ENCODE data around the gene METTL27. TPM values are rescaled to one million over a fixed set of nuclear protein-coding genes. Genes with fewer than 3 reads are reported as not detected.
A peak's percentile ranks its signal among the peaks of the same experiment; 100 is the strongest.
"Not testable (repeated sequence)": the region's sequence is repeated elsewhere in the genome, so short reads cannot be mapped to it uniquely, and the experiment has no call there.

The METTL27 gene
- total RNA-seq, 4 donors from 2014 or later, result 0.36 to 1.5 (median 0.53) TPM

DNA sequence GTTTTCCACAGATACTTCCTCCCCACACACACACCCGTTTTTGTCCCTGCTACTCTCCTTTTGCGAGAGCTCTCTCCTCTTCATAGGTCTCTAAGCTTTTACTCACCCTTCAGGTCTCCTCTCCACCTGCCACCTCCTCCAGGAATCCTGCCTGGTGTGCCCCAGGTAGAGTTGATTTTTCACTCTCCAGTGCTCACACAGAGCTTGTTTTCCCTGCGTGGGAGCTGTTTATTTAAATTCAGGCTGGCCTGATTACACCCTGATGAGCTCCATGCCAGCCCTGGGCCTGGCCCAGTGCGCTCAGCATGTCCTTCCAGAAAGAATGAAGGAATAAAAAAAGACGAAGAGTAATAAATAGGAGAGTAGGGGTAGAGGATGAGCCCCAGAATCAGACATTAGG is 19.1 kb downstream of the METTL27 start:
- TF ChIP-seq POLR2A (IDR thresholded peaks at IDR 0.05), result no peak
- TF ChIP-seq, protein P1, sequence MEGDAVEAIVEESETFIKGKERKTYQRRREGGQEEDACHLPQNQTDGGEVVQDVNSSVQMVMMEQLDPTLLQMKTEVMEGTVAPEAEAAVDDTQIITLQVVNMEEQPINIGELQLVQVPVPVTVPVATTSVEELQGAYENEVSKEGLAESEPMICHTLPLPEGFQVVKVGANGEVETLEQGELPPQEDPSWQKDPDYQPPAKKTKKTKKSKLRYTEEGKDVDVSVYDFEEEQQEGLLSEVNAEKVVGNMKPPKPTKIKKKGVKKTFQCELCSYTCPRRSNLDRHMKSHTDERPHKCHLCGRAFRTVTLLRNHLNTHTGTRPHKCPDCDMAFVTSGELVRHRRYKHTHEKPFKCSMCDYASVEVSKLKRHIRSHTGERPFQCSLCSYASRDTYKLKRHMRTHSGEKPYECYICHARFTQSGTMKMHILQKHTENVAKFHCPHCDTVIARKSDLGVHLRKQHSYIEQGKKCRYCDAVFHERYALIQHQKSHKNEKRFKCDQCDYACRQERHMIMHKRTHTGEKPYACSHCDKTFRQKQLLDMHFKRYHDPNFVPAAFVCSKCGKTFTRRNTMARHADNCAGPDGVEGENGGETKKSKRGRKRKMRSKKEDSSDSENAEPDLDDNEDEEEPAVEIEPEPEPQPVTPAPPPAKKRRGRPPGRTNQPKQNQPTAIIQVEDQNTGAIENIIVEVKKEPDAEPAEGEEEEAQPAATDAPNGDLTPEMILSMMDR (IDR thresholded peaks at IDR 0.05 in 4 of 5, conservative IDR thresholded peaks at IDR 0.05 in 1 of 5), result no peak
- H3K4me1 ChIP-seq, result peaks cover 2 to 10% of the 10 kb centered on the region in 2 donors
- H3K36me3 ChIP-seq, result no peaks in the 10 kb centered on the region
- intact Hi-C loops (cut with DNase I; ENCODE audit: low total_unique reads) (no loop called here), in situ Hi-C loops (cut with MboI; ENCODE audit: low sequenced_read_pairs in 4 of 4) (no loop called here)
- no peak overlapping the region for H3K4me3 ChIP-seq
- ATAC-seq (no peak), DNase-seq (no peak)
- no peaks in the 10 kb centered on the region for H3K9me3 ChIP-seq
- no peaks in the 10 kb centered on the region for H3K27me3 ChIP-seq
- no peak overlapping the region for H3K27ac ChIP-seq

DNA sequence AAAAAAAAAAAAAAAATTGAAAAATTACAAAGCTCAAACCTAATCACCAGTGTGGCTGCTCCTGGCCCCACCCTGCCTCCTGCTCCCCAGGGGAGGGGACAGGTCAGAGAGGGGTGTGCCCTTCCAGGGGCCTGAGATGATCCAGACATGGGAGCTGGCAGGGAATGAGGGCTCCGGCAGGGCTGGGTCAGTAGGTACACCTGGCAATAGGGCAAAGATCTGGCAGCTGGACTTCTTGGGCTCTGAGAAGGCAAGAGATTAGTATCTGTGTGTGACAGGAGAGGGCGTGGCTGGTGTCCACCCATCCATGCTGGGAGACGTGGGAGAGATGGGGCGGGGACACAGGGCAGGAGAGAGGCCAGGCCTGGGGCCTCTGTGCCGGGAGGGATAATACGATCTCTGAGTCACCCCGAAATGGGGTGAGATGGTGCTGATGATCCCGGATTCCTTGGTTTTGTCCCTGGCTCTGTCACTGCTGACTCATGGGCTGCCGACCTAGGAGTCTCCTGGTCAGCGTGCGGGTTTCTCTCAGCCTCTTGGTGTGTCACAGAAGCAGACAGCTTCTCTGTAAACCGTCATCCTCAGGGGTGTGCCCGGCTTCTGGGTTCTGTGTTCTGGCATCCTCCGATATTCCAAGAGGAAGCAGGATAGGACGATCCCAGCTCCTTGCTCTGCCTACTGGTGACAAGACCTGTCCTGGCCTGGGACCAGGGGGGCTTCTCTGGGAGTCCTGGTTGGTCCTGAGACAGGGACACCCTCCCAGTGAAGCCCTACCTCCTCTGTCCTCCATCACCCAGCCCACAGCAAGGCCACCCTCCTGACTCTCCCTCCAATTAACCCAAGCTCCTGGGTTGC is 19.8 kb downstream of the METTL27 start:
- intact Hi-C loops (cut with DNase I; ENCODE audit: low total_unique reads), result no loop called here
- H3K9me3 ChIP-seq, result no peaks in the 10 kb centered on the region
- H3K27ac ChIP-seq, result no peak overlapping the region
- DNase-seq (peak in 1 of 2 donors; percentile 53), ATAC-seq (peak; percentile 44 to 48)
- no peaks in the 10 kb centered on the region for H3K27me3 ChIP-seq
- H3K36me3 ChIP-seq, result no peaks in the 10 kb centered on the region
- no peak overlapping the region for H3K4me3 ChIP-seq
- peaks cover 0 to 7% of the 10 kb centered on the region in 2 donors for H3K4me1 ChIP-seq
- no peak for TF ChIP-seq POLR2A (IDR thresholded peaks at IDR 0.05)
- in situ Hi-C loops (cut with MboI; ENCODE audit: low sequenced_read_pairs in 4 of 4), result no loop called here

DNA sequence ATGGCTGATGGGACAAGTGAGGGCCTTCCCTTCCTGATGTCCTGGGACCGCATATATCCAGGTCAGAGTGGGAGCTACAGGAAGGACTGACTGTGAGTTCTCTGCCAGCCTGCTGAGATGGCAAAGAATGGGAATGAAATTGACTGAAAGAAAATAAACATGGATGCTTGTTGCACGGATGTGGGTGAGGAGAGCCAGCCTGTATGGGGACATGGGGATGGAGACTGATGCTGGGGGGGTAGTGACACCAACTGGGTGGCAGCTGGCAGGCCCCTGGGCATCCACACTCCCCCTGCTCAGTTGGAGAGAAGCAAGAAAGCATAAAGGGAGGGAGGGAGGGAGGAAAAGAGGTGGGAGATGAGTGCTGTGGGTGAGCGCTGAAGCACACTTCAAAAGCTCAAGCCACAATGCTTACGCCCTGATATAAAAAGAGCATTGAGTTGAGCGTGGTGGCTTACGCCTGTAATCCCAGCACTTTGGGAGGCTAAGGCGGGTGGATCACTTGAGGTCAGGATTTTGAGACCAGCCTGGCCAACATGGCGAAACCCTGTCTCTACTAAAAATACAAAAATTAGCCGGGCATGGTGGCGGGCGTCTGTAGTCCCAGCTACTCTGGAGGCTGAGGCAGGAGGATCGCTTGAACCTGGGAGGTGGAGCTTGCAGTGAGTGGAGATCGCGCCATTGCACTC is 20.6 kb downstream of the METTL27 start:
- H3K36me3 ChIP-seq; DNase-seq; H3K27me3 ChIP-seq; intact Hi-C loops (cut with DNase I; ENCODE audit: low total_unique reads); ATAC-seq; H3K27ac ChIP-seq; H3K4me3 ChIP-seq; H3K9me3 ChIP-seq; H3K4me1 ChIP-seq; in situ Hi-C loops (cut with MboI; ENCODE audit: low sequenced_read_pairs in 4 of 4): not testable (repeated sequence)

DNA sequence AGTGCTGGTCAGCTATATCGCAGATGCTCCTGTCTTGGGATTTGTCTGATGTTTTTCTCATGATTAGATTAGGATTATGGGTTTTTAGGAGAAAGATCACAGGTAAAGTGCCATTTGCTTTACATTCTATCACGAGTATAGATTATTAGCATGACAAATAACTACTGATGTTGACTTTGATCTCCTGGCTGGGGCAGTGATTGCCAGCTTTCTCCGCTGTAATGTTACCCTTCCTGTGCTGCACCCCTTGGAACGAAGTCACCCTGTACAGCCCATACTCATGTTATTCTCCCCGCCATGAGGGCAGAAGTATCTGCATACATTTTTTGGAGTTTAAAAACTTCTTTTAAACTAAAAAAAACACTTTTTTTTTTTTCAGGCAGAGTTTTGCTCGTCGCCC is 22.3 kb downstream of the METTL27 start:
- Histone ChIP-seq H3K36me3 (no peaks in the 10 kb centered on the region), H3K9me3 (no peaks in the 10 kb centered on the region), H3K4me1 (no peaks in the 10 kb centered on the region), H3K4me3 (no peak overlapping the region), H3K27me3 (no peaks in the 10 kb centered on the region), H3K27ac (no peak overlapping the region)
- ATAC-seq, result no peak
- intact Hi-C loops (cut with DNase I; ENCODE audit: low total_unique reads), result no loop called here
- DNase-seq, result no peak
- in situ Hi-C loops (cut with MboI; ENCODE audit: low sequenced_read_pairs in 4 of 4), result no loop called here
- TF ChIP-seq POLR2A (IDR thresholded peaks at IDR 0.05), result no peak
- TF ChIP-seq, protein P1 (IDR thresholded peaks at IDR 0.05 in 4 of 5, conservative IDR thresholded peaks at IDR 0.05 in 1 of 5), result no peak

DNA sequence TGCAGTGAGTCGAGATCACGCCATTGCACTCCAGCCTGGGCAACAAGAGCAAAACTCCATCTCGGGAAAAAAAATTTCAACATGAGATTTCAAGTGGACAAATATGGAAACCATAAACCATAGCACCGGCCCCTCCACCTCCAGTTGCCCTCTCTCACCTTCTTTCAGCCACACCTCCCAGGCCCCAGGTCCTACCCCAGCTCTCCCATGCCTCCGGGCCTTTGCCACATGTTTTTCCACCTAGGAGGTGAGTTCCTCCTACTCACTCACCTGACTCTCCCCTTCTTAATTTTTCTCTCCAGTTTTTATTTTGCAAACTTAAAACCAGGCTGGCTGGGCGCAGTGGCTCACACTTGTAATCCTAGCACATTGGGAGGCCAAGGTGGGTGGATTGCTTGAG is 25.2 kb downstream of the METTL27 start:
- Histone ChIP-seq H3K4me1 (no peaks in the 10 kb centered on the region), H3K27me3 (no peaks in the 10 kb centered on the region), H3K4me3 (no peak overlapping the region), H3K9me3 (no peaks in the 10 kb centered on the region), H3K36me3 (no peaks in the 10 kb centered on the region), H3K27ac (no peak overlapping the region)
- ATAC-seq (no peak), DNase-seq (no peak)
- intact Hi-C loops (cut with DNase I; ENCODE audit: low total_unique reads), result no loop called here
- TF ChIP-seq, protein P1 (IDR thresholded peaks at IDR 0.05 in 4 of 5, conservative IDR thresholded peaks at IDR 0.05 in 1 of 5), result no peak
- no peak for TF ChIP-seq POLR2A (IDR thresholded peaks at IDR 0.05)
- in situ Hi-C loops (cut with MboI; ENCODE audit: low sequenced_read_pairs in 4 of 4), result loop anchor here in 1 of 4 donors (5.0 kb wide), 1 partner anchor 40 kb away; no protein-coding TSS in a partner anchor
